Effector memory CD8-positive, alpha-beta T cell (primary cell): ENCODE results near the gene FOXO4.

ENCODE experiments used
- ATAC-seq: fragments of 150-1000 bp; cut with Tn5 transposase; replicated peaks from 2 replicates; pipeline ENCODE4 v1.10.0; 2021; ENCODE audit warnings: mild to moderate bottlenecking, moderate library complexity
- DNase-seq, 3 experiments: peaks; one replicate each; pipeline ENCODE4 v3.0.0; 2021
- H3K27ac Mint-ChIP-seq, 2 donors: one replicate each; pipeline ENCODE4 v1.8.0; 2022; ENCODE audit warnings: mild to moderate bottlenecking in 2 of 2, mixed read lengths in 2 of 2, moderate library complexity in 2 of 2
- H3K27me3 Mint-ChIP-seq, 2 donors: one replicate each; pipeline ENCODE4 v1.8.0; 2022; ENCODE audit warnings: mixed read lengths in 2 of 2
- H3K36me3 Mint-ChIP-seq: one replicate; pipeline ENCODE4 v1.8.0; 2022; ENCODE audit warnings: mild to moderate bottlenecking, moderate library complexity, mixed read lengths; ENCODE audit not compliant: insufficient read depth
- H3K4me1 Mint-ChIP-seq, 2 donors: one replicate each; pipeline ENCODE4 v1.8.0; 2022; ENCODE audit warnings: low read depth in 2 of 2, mixed read lengths in 2 of 2
- H3K4me3 Mint-ChIP-seq, 2 donors: one replicate each; pipeline ENCODE4 v1.8.0; 2022; ENCODE audit warnings: mild to moderate bottlenecking in 2 of 2, mixed read lengths in 2 of 2, moderate library complexity in 2 of 2
- H3K9me3 Mint-ChIP-seq, 2 donors: one replicate each; pipeline ENCODE4 v1.8.0; 2022; ENCODE audit warnings: mixed read lengths in 2 of 2

FOXO4 gene

GRCh38 chrX:71106427-71106826, 10.8 kb downstream of the FOXO4 start, which contains the start of gene CXorf65:
Gene CXorf65 (minus strand): TSS chrX:71106740. CDS start chrX:71106556, 184 bp downstream.
- Mint-ChIP-seq H3K4me1 (peaks cover 57 to 77% of the 10 kb centered on the region in 2 donors), H3K36me3 (peaks cover 86% of the 10 kb centered on the region), H3K4me3 (peak within 1 kb of the TSS; percentile 94), H3K27me3 (no peaks in the 10 kb centered on the region), H3K9me3 (no peaks in the 10 kb centered on the region), H3K27ac (peak within 1 kb of the TSS; percentile 98 to 100)
- DNase-seq (no peak), ATAC-seq (no peak)

- Mint-ChIP-seq H3K4me3 (peak overlapping the region; percentile 94), H3K4me1 (peaks cover 56 to 84% of the 10 kb centered on the region in 2 donors)
- no peak for DNase-seq
These were observed 11.6 kb downstream of the FOXO4 start for GRCh38 chrX:71107245-71107644.

GRCh38 chrX:71107762-71108360, 12.2 kb downstream of the FOXO4 start:
- Mint-ChIP-seq H3K4me3 (peak overlapping the region; percentile 94), H3K9me3 (no peaks in the 10 kb centered on the region), H3K4me1 (peaks cover 56 to 82% of the 10 kb centered on the region in 2 donors), H3K36me3 (peaks cover 82% of the 10 kb centered on the region), H3K27ac (peak overlapping the region; percentile 98 to 100), H3K27me3 (no peaks in the 10 kb centered on the region)
- ATAC-seq (peak; percentile 27), DNase-seq (peak in 1 of 3 experiments; percentile 31)

More at GRCh38 chrX:71107245-71107644, 11.6 kb downstream of the FOXO4 start:
- H3K36me3 Mint-ChIP-seq, result peaks cover 87% of the 10 kb centered on the region
- H3K27me3 Mint-ChIP-seq, result no peaks in the 10 kb centered on the region
- no peak for ATAC-seq
- H3K27ac Mint-ChIP-seq, result peak overlapping the region; percentile 98 to 100
- no peaks in the 10 kb centered on the region for H3K9me3 Mint-ChIP-seq

GRCh38 chrX:71109051-71109450, 13.4 kb downstream of the FOXO4 start:
- Mint-ChIP-seq H3K27ac (peak overlapping the region; percentile 98 to 100), H3K9me3 (no peaks in the 10 kb centered on the region), H3K27me3 (no peaks in the 10 kb centered on the region), H3K4me1 (peaks cover 53 to 70% of the 10 kb centered on the region in 2 donors), H3K4me3 (peak overlapping the region; percentile 94), H3K36me3 (peaks cover 70% of the 10 kb centered on the region)
- DNase-seq (no peak), ATAC-seq (peak; percentile 12)

GRCh38 chrX:71111141-71111843, 15.6 kb downstream of the FOXO4 start, which contains the start of gene IL2RG:
Gene IL2RG (minus strand): TSS chrX:71111577. CDS start chrX:71111539, 38 bp downstream.
- Mint-ChIP-seq H3K36me3 (peaks cover 55% of the 10 kb centered on the region), H3K27me3 (no peaks in the 10 kb centered on the region), H3K4me3 (peak within 1 kb of the TSS; percentile 94), H3K27ac (peak within 1 kb of the TSS; percentile 98 to 100), H3K9me3 (no peaks in the 10 kb centered on the region), H3K4me1 (peaks cover 35 to 51% of the 10 kb centered on the region in 2 donors)
- peak; percentile 67 to 73 (median 70) for DNase-seq
- ATAC-seq, result peak; percentile 85

GRCh38 chrX:71111921-71112431, 16.3 kb downstream of the FOXO4 start:
- ATAC-seq (peak; percentile 45), DNase-seq (peak in 1 of 3 experiments; percentile 35)
- Mint-ChIP-seq H3K36me3 (peaks cover 49% of the 10 kb centered on the region), H3K27ac (peak overlapping the region; percentile 98 to 100), H3K4me3 (peak overlapping the region; percentile 94), H3K9me3 (no peaks in the 10 kb centered on the region), H3K27me3 (no peaks in the 10 kb centered on the region), H3K4me1 (peaks cover 31 to 47% of the 10 kb centered on the region in 2 donors)

- Mint-ChIP-seq H3K9me3 (no peaks in the 10 kb centered on the region), H3K4me3 (no peak overlapping the region)
- DNase-seq, result no peak
These were observed 21.7 kb downstream of the FOXO4 start for GRCh38 chrX:71117358-71117757.

GRCh38 chrX:71118032-71118984, 22.7 kb downstream of the FOXO4 start, which contains the start of gene MED12:
Gene MED12 (plus strand): TSS chrX:71118596. CDS start chrX:71118755, 159 bp downstream.
- DNase-seq, result peak; percentile 74 to 78 (median 77)
- Mint-ChIP-seq H3K9me3 (no peaks in the 10 kb centered on the region), H3K4me3 (peak within 1 kb of the TSS; percentile 85 to 89), H3K27me3 (no peaks in the 10 kb centered on the region), H3K36me3 (peaks cover 13% of the 10 kb centered on the region), H3K27ac (peak within 1 kb of the TSS; percentile 74 to 95), H3K4me1 (peaks cover 4 to 11% of the 10 kb centered on the region in 2 donors)
- peak; percentile 94 for ATAC-seq

More at GRCh38 chrX:71117358-71117757, 21.7 kb downstream of the FOXO4 start:
- Mint-ChIP-seq H3K36me3 (peaks cover 10% of the 10 kb centered on the region), H3K27me3 (no peaks in the 10 kb centered on the region), H3K27ac (no peak overlapping the region), H3K4me1 (peaks cover 6 to 14% of the 10 kb centered on the region in 2 donors)
- no peak for ATAC-seq

GRCh38 chrX:71118985-71119535, 23.4 kb downstream of the FOXO4 start:
- Mint-ChIP-seq H3K27me3 (no peaks in the 10 kb centered on the region), H3K4me1 (peaks cover 7 to 8% of the 10 kb centered on the region in 2 donors), H3K9me3 (no peaks in the 10 kb centered on the region), H3K27ac (peak overlapping the region; percentile 74 to 95), H3K4me3 (peak overlapping the region; percentile 85 to 89), H3K36me3 (peaks cover 15% of the 10 kb centered on the region)
- ATAC-seq, result peak; percentile 18
- DNase-seq, result no peak

GRCh38 chrX:71128166-71128833, 32.6 kb downstream of the FOXO4 start:
- peak overlapping the region; percentile 17 to 64 for H3K27ac Mint-ChIP-seq
- no peak for DNase-seq
- no peaks in the 10 kb centered on the region for H3K27me3 Mint-ChIP-seq

GRCh38 chrX:71128915-71129765, 33.5 kb downstream of the FOXO4 start:
- Mint-ChIP-seq H3K27ac (peak overlapping the region; percentile 17 to 64), H3K36me3 (peaks cover 48% of the 10 kb centered on the region), H3K4me3 (peak overlapping the region in 1 of 2 donors; percentile 37)

More at GRCh38 chrX:71128166-71128833, 32.6 kb downstream of the FOXO4 start:
- no peak for ATAC-seq
- H3K9me3 Mint-ChIP-seq, result no peaks in the 10 kb centered on the region
- peaks cover 19 to 23% of the 10 kb centered on the region in 2 donors for H3K4me1 Mint-ChIP-seq
- no peak overlapping the region for H3K4me3 Mint-ChIP-seq
- H3K36me3 Mint-ChIP-seq, result peaks cover 51% of the 10 kb centered on the region

More at GRCh38 chrX:71128915-71129765, 33.5 kb downstream of the FOXO4 start:
- Mint-ChIP-seq H3K27me3 (no peaks in the 10 kb centered on the region), H3K9me3 (no peaks in the 10 kb centered on the region), H3K4me1 (peaks cover 19 to 20% of the 10 kb centered on the region in 2 donors)
- ATAC-seq (peak; percentile 97), DNase-seq (peak; percentile 69 to 79 (median 72))
